ENCODE measurements around the gene ATP9B.

The ATP9B gene

DNA sequence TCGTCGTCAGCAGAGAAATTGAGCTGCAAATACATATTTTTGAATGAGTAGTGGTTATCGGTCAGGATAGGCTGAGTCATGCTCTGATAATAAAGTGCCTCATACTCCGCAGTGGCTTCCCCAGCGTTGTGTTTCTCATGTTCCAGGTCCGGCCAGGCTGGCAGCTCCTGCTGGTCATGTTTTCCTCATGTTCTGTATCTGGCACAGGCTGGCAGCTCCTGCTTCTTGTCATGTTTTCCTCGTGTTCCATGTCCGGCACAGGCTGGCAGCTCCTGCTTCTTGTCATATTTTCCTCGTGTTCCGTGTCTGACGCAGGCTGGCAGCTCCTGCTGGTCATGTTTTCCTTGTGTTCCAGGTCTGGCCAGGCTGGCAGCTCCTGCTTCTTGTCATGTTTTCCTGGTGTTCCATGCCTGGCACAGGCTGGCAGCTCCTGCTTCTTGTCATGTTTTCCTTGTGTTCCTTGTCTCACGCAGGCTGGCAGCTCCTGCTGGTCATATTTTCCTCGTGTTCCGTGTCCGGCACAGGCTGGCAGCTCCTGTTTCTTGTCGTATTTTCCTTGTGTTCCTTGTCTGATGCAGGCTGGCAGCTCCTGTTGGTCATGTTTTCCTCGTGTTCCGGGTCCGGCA, 148.9 kb downstream of the ATP9B start:
- FAIRE-seq, result no peak
- TF ChIP-seq POLR2A (IDR thresholded peaks at IDR 0.05; ENCODE audit: low read depth, low read length) (no peak), SPI1 (IDR thresholded peaks at IDR 0.05; ENCODE audit: low read depth, low read length) (no peak), POLR2AphosphoS5 (IDR thresholded peaks at IDR 0.05; ENCODE audit: low read depth, low read length) (no peak), TAF1 (IDR thresholded peaks at IDR 0.05; ENCODE audit: low read depth, low read length) (no peak), POU2F2 (IDR thresholded peaks at IDR 0.05; ENCODE audit: low read depth, low read length) (no peak), PAX5 (IDR thresholded peaks at IDR 0.05; ENCODE audit: insufficient read depth, low read length, severe bottlenecking) (no peak)
- DNase-seq (ENCODE audit: insufficient read length, low spot score), result no peak

DNA sequence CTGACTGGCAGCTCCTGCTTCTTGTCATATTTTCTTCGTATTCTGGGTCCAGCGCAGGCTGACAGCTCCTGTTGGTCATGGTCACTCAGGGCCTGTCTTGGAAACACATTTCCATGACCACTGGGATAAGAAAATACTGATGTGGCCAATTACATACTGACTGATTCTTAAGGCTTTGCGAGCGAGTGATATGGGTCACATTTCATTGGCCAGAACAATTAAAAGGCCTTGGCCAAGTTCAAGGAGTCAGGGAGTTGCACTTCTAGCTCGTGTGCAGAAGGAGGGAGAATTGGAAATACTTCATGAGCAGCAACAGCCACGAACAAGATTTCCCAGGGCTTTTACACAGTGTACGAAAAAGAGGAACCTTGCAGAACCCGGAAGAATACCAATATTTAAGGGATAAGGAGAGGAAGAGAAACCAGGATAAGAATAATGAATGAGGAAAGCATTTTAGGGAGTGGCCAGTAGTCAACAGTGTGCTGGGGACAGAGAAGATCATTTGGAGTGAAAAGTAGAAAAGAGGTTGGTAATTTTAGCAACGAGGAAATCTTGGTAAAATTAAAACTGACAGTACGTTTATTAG, 149.5 kb downstream of the ATP9B start:
- DNase-seq (ENCODE audit: insufficient read length, low spot score) (no peak), FAIRE-seq (no peak)
- no peak for TF ChIP-seq TAF1 (IDR thresholded peaks at IDR 0.05; ENCODE audit: low read depth, low read length)
- no peak for TF ChIP-seq POLR2AphosphoS5 (IDR thresholded peaks at IDR 0.05; ENCODE audit: low read depth, low read length)
- no peak for TF ChIP-seq POU2F2 (IDR thresholded peaks at IDR 0.05; ENCODE audit: low read depth, low read length)

DNA sequence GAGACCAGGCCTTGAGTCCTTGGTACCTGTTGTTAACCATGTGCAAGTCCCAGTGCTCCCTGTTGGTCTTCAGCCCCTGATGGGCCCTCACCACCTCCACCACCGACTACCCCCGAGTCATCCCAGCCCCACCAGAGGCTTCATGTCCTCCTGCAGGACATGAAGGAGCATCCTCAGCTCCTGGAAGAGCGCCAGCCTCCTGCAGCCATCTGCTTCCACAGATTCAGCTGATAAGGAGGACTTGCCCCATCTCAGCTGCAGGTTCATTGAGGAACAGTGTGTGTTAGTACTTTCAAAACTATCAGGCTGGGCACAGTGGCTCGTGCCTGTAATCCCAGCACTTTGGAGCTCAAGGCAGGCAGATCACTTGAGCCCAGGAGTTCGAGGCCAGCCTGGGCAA, 151.9 kb downstream of the ATP9B start:
- FAIRE-seq, result no peak
- TF ChIP-seq TAF1 (IDR thresholded peaks at IDR 0.05; ENCODE audit: low read depth, low read length), result no peak
- DNase-seq (ENCODE audit: insufficient read length, low spot score), result no peak

DNA sequence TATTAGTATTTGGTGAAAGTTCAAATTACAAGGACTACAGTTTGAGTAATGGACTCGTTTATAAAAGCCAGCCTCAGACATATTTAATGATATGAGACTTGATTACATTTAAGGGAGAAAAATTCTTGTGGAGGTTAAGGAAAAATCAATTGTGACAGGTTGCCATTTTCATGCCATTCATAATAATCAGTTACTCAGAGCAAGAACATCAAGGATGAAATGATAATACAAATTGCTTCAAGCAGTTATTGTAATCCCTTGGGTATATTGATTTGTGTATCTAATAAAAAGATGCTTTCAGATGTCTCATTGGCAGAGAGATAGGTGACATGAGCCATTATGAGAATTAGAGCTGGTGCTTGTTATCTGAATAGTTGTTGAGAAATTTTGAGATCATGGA, 153.6 kb downstream of the ATP9B start:
- FAIRE-seq (no peak), DNase-seq (ENCODE audit: insufficient read length, low spot score) (no peak)
- TF ChIP-seq PAX5 (IDR thresholded peaks at IDR 0.05; ENCODE audit: insufficient read depth, low read length, severe bottlenecking), result no peak
- TF ChIP-seq POLR2A (IDR thresholded peaks at IDR 0.05; ENCODE audit: low read depth, low read length), result no peak

DNA sequence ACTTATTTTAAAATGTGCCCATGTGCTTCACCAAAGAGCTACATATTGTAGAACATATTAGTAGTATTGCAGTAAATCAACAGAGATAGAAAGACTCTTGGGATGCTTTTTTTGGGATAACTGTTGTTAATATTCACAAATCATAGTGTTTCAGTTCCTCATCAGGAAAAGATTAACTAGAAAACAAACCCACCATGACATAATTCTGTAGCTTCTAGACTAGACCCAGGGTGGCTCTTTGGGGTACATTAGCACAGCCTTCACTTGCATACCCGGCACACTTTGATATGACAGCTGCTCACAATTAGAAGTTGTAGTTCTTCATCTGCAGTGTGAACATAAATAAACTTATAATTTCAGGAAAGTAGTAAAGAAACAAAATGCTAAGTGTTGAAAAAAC, 154.2 kb downstream of the ATP9B start:
- no peak for FAIRE-seq
- TF ChIP-seq PAX5 (IDR thresholded peaks at IDR 0.05; ENCODE audit: insufficient read depth, low read length, severe bottlenecking), result no peak
- no peak for TF ChIP-seq TAF1 (IDR thresholded peaks at IDR 0.05; ENCODE audit: low read depth, low read length)
- TF ChIP-seq POU2F2 (IDR thresholded peaks at IDR 0.05; ENCODE audit: low read depth, low read length), result no peak
- peak; percentile 51 for TF ChIP-seq SPI1 (IDR thresholded peaks at IDR 0.05; ENCODE audit: low read depth, low read length)
- no peak for DNase-seq (ENCODE audit: insufficient read length, low spot score)

DNA sequence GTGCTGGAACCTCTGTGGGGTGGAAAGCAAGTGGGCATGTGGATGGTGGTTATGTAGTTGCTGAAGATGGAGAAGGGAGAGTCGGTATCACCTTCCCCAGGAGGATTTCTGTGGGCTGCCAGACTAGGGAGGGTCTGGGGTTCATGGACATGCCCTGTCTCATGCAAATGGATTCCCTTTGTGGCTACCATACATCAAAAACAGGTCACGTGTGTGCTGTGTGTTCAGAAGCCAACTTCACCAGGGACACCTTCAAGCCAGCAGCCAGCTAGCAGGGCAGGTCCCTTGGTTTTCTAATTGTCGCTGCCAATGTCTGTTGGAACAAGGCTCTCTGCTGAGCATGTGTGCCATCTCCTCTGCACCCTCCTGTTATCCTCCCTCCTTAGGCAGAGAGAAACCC, 155.2 kb downstream of the ATP9B start:
- FAIRE-seq, result no peak
- no peak for DNase-seq (ENCODE audit: insufficient read length, low spot score)
- TF ChIP-seq POU2F2 (IDR thresholded peaks at IDR 0.05; ENCODE audit: low read depth, low read length), result no peak
- TF ChIP-seq TAF1 (IDR thresholded peaks at IDR 0.05; ENCODE audit: low read depth, low read length), result no peak
- TF ChIP-seq PAX5 (IDR thresholded peaks at IDR 0.05; ENCODE audit: insufficient read depth, low read length, severe bottlenecking), result no peak
- TF ChIP-seq SPI1 (IDR thresholded peaks at IDR 0.05; ENCODE audit: low read depth, low read length), result no peak
- no peak for TF ChIP-seq POLR2AphosphoS5 (IDR thresholded peaks at IDR 0.05; ENCODE audit: low read depth, low read length)
- TF ChIP-seq POLR2A (IDR thresholded peaks at IDR 0.05; ENCODE audit: low read depth, low read length), result no peak

DNA sequence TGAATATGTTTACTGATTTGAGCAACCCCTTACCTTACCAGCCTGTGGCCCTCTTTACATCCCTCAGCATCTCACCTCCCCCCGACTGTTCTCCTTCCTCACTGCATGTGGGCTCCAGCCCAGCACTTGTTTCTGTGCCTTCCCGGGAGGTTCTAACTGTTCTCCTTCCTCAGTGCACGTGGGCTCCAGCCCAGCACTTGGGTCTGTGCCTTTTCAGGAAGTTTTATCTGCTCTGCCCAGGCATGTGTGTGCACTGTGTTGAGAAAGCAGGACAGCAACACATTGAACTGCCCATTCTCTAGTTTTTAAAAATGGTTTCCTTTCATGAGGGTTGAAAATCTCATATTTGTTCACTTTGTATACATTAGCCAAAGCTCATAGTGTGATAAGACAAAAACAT, 158.4 kb downstream of the ATP9B start:
- TF ChIP-seq SPI1 (IDR thresholded peaks at IDR 0.05; ENCODE audit: low read depth, low read length), result no peak
- TF ChIP-seq TAF1 (IDR thresholded peaks at IDR 0.05; ENCODE audit: low read depth, low read length), result no peak
- no peak for TF ChIP-seq POLR2AphosphoS5 (IDR thresholded peaks at IDR 0.05; ENCODE audit: low read depth, low read length)
- no peak for TF ChIP-seq POLR2A (IDR thresholded peaks at IDR 0.05; ENCODE audit: low read depth, low read length)
- no peak for TF ChIP-seq PAX5 (IDR thresholded peaks at IDR 0.05; ENCODE audit: insufficient read depth, low read length, severe bottlenecking)
- no peak for TF ChIP-seq POU2F2 (IDR thresholded peaks at IDR 0.05; ENCODE audit: low read depth, low read length)
- DNase-seq (ENCODE audit: insufficient read length, low spot score) (no peak), FAIRE-seq (no peak)

DNA sequence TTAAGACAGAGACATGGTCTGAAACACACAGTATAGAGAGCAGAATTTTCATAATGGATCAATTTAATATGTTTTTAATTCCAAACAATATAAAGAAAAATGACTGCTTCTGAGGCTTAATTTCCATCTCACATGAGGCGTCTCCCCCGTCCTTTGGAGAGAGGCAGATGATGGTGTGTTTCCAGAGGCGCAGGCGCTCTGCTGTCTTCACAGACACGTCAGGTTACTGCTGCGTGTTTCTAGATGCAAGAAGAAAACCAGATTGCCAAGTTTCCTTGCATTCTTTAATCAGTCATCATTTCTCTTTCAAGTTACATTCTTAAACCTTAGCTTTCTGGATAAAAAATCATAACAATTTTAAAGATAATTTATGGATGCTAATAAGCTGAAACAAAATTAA, 160.2 kb downstream of the ATP9B start:
- no peak for FAIRE-seq
- TF ChIP-seq POU2F2 (IDR thresholded peaks at IDR 0.05; ENCODE audit: low read depth, low read length), result no peak
- no peak for TF ChIP-seq POLR2A (IDR thresholded peaks at IDR 0.05; ENCODE audit: low read depth, low read length)
- TF ChIP-seq SPI1 (IDR thresholded peaks at IDR 0.05; ENCODE audit: low read depth, low read length), result no peak
- TF ChIP-seq TAF1 (IDR thresholded peaks at IDR 0.05; ENCODE audit: low read depth, low read length), result no peak
- no peak for TF ChIP-seq PAX5 (IDR thresholded peaks at IDR 0.05; ENCODE audit: insufficient read depth, low read length, severe bottlenecking)
- DNase-seq (ENCODE audit: insufficient read length, low spot score), result no peak

DNA sequence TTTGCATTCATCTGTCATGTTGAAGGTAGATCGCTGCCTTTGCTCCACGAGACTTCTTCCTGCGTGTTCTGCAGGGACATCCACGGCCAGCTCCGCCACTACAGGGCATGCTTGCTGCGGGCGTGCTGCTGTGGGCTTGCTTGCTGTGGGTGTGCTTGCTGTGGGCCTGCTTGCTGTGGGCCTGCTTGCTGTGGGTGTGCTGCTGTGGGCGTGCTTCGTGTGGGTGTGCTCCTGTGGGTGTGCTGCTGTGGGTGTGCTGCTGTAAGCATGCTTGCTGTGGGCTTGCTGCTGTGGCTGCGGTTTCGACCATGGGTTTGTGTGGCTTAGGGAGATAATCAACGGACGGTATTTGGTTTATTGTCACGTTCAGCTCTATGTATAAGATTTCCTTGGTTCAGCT, 165.2 kb downstream of the ATP9B start:
- DNase-seq (ENCODE audit: insufficient read length, low spot score) (no peak), FAIRE-seq (no peak)
- TF ChIP-seq POU2F2 (IDR thresholded peaks at IDR 0.05; ENCODE audit: low read depth, low read length) (no peak), POLR2A (IDR thresholded peaks at IDR 0.05; ENCODE audit: low read depth, low read length) (no peak), TAF1 (IDR thresholded peaks at IDR 0.05; ENCODE audit: low read depth, low read length) (no peak), PAX5 (IDR thresholded peaks at IDR 0.05; ENCODE audit: insufficient read depth, low read length, severe bottlenecking) (no peak), POLR2AphosphoS5 (IDR thresholded peaks at IDR 0.05; ENCODE audit: low read depth, low read length) (no peak), SPI1 (IDR thresholded peaks at IDR 0.05; ENCODE audit: low read depth, low read length) (no peak)

DNA sequence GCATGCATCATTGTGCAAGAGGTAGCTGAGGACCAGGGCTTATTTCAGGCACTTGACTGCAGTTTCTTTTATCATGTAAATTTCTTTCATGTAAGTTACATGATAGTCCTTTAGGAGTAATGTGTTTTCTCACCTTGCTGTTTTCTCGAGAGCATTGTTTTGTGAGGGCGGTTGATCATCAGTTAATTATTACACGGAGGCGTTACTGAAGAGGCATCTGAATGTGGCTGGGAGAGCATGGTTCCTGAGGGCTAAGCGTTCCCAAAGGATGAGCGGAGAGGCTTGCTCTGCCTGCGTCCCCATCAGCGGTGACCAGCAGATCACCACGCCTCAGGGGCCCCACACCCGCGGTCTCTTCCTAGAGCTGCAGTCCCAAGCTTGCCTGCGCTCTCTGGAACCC, 170.4 kb downstream of the ATP9B start:
- TF ChIP-seq POLR2A (IDR thresholded peaks at IDR 0.05; ENCODE audit: low read depth, low read length), result no peak
- no peak for TF ChIP-seq PAX5 (IDR thresholded peaks at IDR 0.05; ENCODE audit: insufficient read depth, low read length, severe bottlenecking)
- no peak for TF ChIP-seq SPI1 (IDR thresholded peaks at IDR 0.05; ENCODE audit: low read depth, low read length)
- no peak for TF ChIP-seq POU2F2 (IDR thresholded peaks at IDR 0.05; ENCODE audit: low read depth, low read length)
- TF ChIP-seq POLR2AphosphoS5 (IDR thresholded peaks at IDR 0.05; ENCODE audit: low read depth, low read length), result no peak
- no peak for TF ChIP-seq TAF1 (IDR thresholded peaks at IDR 0.05; ENCODE audit: low read depth, low read length)
- DNase-seq (ENCODE audit: insufficient read length, low spot score) (no peak), FAIRE-seq (no peak)

Data from GM12891 (cell line).